Measurements from ENCODE around the gene RAB31.

The RAB31 gene

DNA sequence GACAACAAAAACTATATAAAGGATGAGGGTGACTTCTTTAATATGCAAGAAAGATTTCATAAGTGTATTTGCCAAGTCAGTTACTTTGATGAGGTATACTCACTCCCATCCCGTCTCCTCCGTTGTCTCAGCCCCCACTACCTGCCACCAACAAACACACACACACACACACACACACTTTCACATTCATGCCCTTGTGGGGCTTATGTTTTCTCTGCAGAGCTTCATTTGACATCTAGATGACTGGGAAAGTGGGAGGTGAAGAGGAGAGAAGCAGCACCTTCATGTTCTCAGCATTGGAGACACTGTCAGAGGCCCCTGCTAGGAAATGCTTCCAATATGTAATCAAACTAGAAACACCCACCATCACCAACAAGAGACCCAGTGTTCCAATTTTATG lies 155.2 kb downstream of the RAB31 start:
- TF ChIP-seq, protein P1, sequence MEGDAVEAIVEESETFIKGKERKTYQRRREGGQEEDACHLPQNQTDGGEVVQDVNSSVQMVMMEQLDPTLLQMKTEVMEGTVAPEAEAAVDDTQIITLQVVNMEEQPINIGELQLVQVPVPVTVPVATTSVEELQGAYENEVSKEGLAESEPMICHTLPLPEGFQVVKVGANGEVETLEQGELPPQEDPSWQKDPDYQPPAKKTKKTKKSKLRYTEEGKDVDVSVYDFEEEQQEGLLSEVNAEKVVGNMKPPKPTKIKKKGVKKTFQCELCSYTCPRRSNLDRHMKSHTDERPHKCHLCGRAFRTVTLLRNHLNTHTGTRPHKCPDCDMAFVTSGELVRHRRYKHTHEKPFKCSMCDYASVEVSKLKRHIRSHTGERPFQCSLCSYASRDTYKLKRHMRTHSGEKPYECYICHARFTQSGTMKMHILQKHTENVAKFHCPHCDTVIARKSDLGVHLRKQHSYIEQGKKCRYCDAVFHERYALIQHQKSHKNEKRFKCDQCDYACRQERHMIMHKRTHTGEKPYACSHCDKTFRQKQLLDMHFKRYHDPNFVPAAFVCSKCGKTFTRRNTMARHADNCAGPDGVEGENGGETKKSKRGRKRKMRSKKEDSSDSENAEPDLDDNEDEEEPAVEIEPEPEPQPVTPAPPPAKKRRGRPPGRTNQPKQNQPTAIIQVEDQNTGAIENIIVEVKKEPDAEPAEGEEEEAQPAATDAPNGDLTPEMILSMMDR (IDR thresholded peaks at IDR 0.05; ENCODE audit: low read depth, low read length), result no peak
- DNase-seq (ENCODE audit: extremely low read depth, low read depth), result no peak

DNA sequence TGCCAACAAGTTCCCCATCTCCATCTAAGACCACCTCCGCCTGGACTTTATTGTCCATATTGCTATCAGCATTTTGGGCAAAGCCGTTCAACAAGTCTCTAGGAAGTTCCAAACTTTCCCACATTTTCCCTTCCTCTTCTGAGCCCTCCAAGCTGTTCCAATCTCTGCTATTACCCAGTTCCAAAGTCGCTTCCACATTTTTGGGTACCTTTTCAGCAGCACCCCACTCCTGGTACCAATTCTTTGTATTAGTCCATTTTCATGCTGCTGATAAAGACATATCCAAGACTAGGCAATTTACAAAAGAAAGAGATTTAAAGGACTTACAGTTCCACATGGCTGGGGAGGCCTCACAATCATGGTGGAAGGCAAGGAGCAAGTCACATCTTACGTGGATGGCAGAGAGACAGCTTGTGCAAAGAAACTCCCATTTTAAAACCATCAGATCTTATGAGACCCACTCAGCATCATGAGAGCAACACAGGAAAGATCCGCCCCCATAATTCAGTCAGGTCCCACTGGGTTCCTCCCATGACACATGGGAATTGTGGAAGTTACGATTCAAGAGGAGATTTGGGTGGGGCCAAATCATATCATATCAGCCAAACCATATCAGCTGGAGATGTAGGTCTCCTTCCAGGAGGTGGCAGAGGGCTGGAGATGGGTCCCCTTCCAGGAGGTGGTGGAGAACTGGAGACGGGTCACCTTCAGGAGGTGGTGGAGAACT lies 157.8 kb downstream of the RAB31 start:
- TF ChIP-seq, protein P1 (IDR thresholded peaks at IDR 0.05; ENCODE audit: low read depth, low read length), result no peak
- DNase-seq (ENCODE audit: extremely low read depth, low read depth), result no peak

DNA sequence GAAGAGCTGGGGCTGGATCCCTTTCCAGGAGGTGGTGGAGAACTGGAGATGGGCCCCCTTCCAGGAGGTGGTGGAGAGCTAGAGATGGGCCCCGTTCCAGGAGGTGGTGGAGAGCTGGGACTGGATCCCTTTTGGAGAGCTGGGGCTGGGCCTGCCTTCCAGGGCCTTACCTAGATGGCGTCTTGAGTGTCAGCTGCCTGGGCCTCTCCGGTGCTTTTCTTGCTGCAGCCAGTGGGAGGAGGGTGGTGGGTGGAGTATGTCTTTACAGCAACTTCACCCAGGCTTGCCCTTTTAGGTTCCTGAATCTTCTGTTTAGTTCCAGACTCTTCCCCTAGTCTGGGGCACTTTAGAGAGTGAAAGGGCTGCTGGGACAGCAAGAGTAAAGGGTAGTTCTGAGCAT lies 158.5 kb downstream of the RAB31 start:
- no peak for DNase-seq (ENCODE audit: extremely low read depth, low read depth)
- TF ChIP-seq, protein P1 (IDR thresholded peaks at IDR 0.05; ENCODE audit: low read depth, low read length), result no peak

DNA sequence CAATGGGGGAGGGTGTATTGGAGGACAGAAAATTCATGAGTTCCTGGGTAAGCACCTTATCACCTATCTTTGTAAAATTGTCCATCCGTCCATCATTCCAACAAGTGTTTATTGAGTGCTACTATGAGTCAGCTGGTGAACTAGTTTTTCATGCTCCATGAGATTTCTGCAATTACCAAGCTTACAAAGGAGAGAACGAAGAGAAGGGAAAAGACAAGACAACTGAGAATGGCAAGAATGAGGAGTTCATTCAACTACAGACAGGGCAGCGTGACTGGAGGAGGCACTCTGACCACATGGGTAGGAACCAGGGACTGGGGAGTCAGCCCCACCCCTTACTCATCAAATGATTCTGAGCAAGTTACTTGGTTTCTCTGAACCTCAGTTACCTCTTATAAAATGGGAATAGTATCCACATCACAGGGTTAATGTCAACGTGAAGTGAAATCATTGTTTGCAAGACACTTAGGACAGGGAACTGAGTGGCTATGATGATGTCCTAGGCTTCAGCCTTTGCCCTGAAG lies 159.0 kb downstream of the RAB31 start:
- TF ChIP-seq, protein P1 (IDR thresholded peaks at IDR 0.05; ENCODE audit: low read depth, low read length), result no peak
- DNase-seq (ENCODE audit: extremely low read depth, low read depth), result no peak

DNA sequence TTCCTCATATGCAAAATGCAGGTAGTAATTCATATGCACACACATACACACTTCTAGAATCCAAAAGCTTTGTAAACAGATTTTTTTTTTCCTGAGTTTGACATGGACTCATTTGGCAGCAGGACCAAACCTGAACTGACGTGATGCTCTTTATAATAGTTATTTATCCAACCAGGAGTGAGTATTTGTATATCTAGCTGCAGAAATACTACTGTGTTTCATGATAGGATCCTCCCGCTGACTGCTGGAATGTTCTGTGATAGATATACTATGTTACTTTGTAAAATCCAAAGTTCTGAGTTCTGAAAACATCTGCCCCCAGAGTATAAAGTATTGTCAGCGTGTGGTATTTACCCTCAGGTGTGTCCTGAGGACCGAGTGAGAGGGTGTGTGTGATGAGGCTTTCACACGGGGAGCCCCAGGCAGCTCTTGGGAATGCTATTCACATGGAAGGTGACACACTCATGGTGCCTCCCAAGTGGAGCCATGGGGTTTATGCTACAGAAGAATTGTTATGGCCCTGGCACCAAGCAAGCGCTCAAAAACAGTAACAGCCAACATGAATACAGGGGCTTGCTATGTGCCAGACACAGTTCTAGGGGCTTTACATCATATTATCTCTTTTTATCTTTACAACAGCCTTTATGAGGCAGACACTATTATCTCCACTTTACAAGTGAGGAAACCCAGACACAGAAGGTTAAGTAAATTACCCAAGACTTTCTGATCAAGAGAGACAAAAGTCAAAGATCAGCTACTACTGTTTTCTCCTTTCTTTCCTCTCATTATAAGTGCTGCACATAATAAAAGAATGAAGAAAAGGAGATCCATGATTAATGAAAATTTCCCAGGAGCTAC lies 161.0 kb downstream of the RAB31 start:
- DNase-seq (ENCODE audit: extremely low read depth, low read depth), result no peak
- TF ChIP-seq, protein P1 (IDR thresholded peaks at IDR 0.05; ENCODE audit: low read depth, low read length), result no peak

DNA sequence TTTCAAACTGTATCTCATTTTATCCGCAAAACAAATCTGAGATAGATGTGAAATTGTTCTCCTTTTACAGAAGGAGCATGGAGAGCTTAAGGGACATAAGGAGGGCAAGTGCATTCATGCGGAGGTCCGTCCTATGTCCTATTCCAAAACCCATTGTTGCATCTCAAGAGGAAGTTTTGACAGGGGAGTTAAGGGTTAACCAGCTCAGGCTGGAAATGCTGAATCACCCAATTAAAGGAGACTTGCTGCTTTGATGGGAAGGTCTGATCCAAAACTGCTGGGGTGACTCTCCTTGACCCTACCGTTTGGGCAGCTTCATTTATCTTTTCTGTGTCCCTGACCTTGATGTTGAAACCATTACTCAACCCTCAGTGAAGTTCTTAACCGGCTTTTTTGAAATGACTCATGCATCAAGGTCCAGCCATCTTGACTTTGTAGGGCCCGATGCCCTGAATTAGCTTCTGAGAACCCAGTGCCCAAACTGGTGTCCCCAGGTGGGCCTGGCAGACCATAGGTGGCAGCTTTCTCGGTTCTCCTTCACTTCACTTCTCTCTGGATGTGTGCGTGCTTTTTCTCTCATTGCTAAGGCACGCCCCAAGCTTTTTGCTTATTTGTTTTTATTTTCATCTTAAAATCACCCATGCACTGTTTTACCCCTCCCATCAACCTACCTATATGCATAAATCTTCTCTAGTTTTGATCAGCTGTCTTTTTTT lies 161.8 kb downstream of the RAB31 start:
- TF ChIP-seq, protein P1 (IDR thresholded peaks at IDR 0.05; ENCODE audit: low read depth, low read length), result no peak
- no peak for DNase-seq (ENCODE audit: extremely low read depth, low read depth)

Measured in AG09319 (cell line).